Nephron (organoid): ENCODE data around the gene PLA2G4E.

Experiments used
- H3K27ac Mint-ChIP-seq, 3 experiments: 2 replicates each; pipeline ENCODE4 v1.8.0; 2020; ENCODE audit warnings: mixed read lengths in 3 of 3, mild to moderate bottlenecking in 2 of 3, moderate library complexity in 1 of 3
- H3K27me3 Mint-ChIP-seq: 2 replicates; pipeline ENCODE4 v1.8.0; 2021; ENCODE audit warnings: low read depth, mild to moderate bottlenecking, moderate library complexity, mixed read lengths
- H3K36me3 Mint-ChIP-seq: 2 replicates; pipeline ENCODE4 v1.8.0; 2020; ENCODE audit warnings: low read depth, mixed read lengths
- H3K4me1 Mint-ChIP-seq: 2 replicates; pipeline ENCODE4 v1.8.0; 2020; ENCODE audit warnings: mixed read lengths
- H3K4me3 Mint-ChIP-seq, 3 experiments: 2 replicates each; pipeline ENCODE4 v1.8.0; 2020; ENCODE audit warnings: mild to moderate bottlenecking in 3 of 3, mixed read lengths in 3 of 3, moderate library complexity in 2 of 3
- H3K9me3 Mint-ChIP-seq: 2 replicates; pipeline ENCODE4 v1.8.0; 2020; ENCODE audit warnings: mixed read lengths
- TF ChIP-seq, protein P1 (sequence below), 3 experiments: fragments of 200-600 bp; sonication (generic); IDR thresholded peaks; one replicate each; pipeline ENCODE4 v1.5.0; 2021; ENCODE audit warnings: antibody characterized with exemption in 3 of 3; ENCODE audit not compliant: unreplicated experiment in 3 of 3

Gene PLA2G4E

GRCh38 chr15:41955807-41956525 lies 64.9 kb downstream of the PLA2G4E start:
- H3K27me3 Mint-ChIP-seq, result peaks cover 13% of the 10 kb centered on the region
- TF ChIP-seq, protein P1, sequence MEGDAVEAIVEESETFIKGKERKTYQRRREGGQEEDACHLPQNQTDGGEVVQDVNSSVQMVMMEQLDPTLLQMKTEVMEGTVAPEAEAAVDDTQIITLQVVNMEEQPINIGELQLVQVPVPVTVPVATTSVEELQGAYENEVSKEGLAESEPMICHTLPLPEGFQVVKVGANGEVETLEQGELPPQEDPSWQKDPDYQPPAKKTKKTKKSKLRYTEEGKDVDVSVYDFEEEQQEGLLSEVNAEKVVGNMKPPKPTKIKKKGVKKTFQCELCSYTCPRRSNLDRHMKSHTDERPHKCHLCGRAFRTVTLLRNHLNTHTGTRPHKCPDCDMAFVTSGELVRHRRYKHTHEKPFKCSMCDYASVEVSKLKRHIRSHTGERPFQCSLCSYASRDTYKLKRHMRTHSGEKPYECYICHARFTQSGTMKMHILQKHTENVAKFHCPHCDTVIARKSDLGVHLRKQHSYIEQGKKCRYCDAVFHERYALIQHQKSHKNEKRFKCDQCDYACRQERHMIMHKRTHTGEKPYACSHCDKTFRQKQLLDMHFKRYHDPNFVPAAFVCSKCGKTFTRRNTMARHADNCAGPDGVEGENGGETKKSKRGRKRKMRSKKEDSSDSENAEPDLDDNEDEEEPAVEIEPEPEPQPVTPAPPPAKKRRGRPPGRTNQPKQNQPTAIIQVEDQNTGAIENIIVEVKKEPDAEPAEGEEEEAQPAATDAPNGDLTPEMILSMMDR (IDR thresholded peaks at IDR 0.05; ENCODE audit: unreplicated experiment in 3 of 3), result peak in 1 of 3 experiments; percentile 22
- H3K27ac Mint-ChIP-seq, result peak overlapping the region in 1 of 3 experiments; percentile 23
- peaks cover 32% of the 10 kb centered on the region for H3K4me1 Mint-ChIP-seq
- H3K36me3 Mint-ChIP-seq, result no peaks in the 10 kb centered on the region
- H3K9me3 Mint-ChIP-seq, result no peaks in the 10 kb centered on the region
- H3K4me3 Mint-ChIP-seq, result peak overlapping the region in 1 of 3 experiments; percentile 19

DNA sequence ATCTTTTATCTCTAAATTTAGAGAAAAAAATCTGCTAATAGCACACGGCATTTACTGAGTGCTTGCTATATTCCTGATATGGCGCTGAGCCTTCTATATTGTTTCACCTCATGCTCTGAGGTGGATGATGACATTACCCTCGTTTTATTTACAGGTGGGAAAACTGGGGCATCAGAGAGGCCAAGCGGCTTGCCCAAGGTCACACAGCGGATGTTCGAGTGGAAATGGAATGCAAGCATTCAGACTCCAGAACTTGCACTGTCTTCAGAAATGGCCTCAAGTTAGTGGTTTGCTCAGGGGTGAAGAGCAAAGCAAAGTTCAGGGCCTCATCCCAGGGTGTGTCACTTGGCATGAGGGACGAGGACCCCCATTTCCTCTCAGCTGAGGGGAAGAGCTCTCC lies 65.7 kb downstream of the PLA2G4E start:
- TF ChIP-seq, protein P1 (IDR thresholded peaks at IDR 0.05; ENCODE audit: unreplicated experiment in 3 of 3), result no peak
- Mint-ChIP-seq H3K27me3 (peaks cover 13% of the 10 kb centered on the region), H3K36me3 (no peaks in the 10 kb centered on the region), H3K9me3 (no peaks in the 10 kb centered on the region), H3K4me3 (no peak overlapping the region), H3K27ac (no peak overlapping the region), H3K4me1 (peaks cover 38% of the 10 kb centered on the region)

GRCh38 chr15:41954036-41954435 lies 66.8 kb downstream of the PLA2G4E start:
- no peaks in the 10 kb centered on the region for H3K36me3 Mint-ChIP-seq
- TF ChIP-seq, protein P1 (IDR thresholded peaks at IDR 0.05; ENCODE audit: unreplicated experiment in 3 of 3), result no peak
- H3K27me3 Mint-ChIP-seq, result peaks cover 13% of the 10 kb centered on the region
- no peak overlapping the region for H3K4me3 Mint-ChIP-seq
- no peaks in the 10 kb centered on the region for H3K9me3 Mint-ChIP-seq
- H3K4me1 Mint-ChIP-seq, result peaks cover 40% of the 10 kb centered on the region
- no peak overlapping the region for H3K27ac Mint-ChIP-seq

GRCh38 chr15:41952013-41952563 lies 68.8 kb downstream of the PLA2G4E start:
- Mint-ChIP-seq H3K36me3 (no peaks in the 10 kb centered on the region), H3K9me3 (no peaks in the 10 kb centered on the region), H3K27me3 (peaks cover 9% of the 10 kb centered on the region), H3K4me1 (peaks cover 35% of the 10 kb centered on the region), H3K4me3 (no peak overlapping the region), H3K27ac (peak overlapping the region in 1 of 3 experiments; percentile 57)
- TF ChIP-seq, protein P1 (IDR thresholded peaks at IDR 0.05; ENCODE audit: unreplicated experiment in 3 of 3), result no peak

GRCh38 chr15:41951571-41951970 lies 69.3 kb downstream of the PLA2G4E start:
- Mint-ChIP-seq H3K4me3 (no peak overlapping the region), H3K27ac (peak overlapping the region in 1 of 3 experiments; percentile 43), H3K9me3 (no peaks in the 10 kb centered on the region), H3K4me1 (peaks cover 33% of the 10 kb centered on the region), H3K36me3 (no peaks in the 10 kb centered on the region), H3K27me3 (peaks cover 4% of the 10 kb centered on the region)
- TF ChIP-seq, protein P1 (IDR thresholded peaks at IDR 0.05; ENCODE audit: unreplicated experiment in 3 of 3), result no peak

- Mint-ChIP-seq H3K4me3 (no peak overlapping the region), H3K36me3 (no peaks in the 10 kb centered on the region), H3K27me3 (peaks cover 3% of the 10 kb centered on the region), H3K27ac (peak overlapping the region; percentile 12 to 71 (median 29)), H3K9me3 (no peaks in the 10 kb centered on the region), H3K4me1 (peaks cover 33% of the 10 kb centered on the region)
- TF ChIP-seq, protein P1 (IDR thresholded peaks at IDR 0.05; ENCODE audit: unreplicated experiment in 3 of 3), result no peak
Observed at GRCh38 chr15:41950489-41950888, 70.4 kb downstream of the PLA2G4E start.
